Measurements from ENCODE around the gene MGAT1. TPM values are rescaled to one million over a fixed set of nuclear protein-coding genes. Genes with fewer than 3 reads are reported as not detected.

Gene MGAT1
- polyA plus RNA-seq, 2 of the 4 experiments (the other 2 are of a cell fraction): 53.0 to 61.8 TPM

DNA sequence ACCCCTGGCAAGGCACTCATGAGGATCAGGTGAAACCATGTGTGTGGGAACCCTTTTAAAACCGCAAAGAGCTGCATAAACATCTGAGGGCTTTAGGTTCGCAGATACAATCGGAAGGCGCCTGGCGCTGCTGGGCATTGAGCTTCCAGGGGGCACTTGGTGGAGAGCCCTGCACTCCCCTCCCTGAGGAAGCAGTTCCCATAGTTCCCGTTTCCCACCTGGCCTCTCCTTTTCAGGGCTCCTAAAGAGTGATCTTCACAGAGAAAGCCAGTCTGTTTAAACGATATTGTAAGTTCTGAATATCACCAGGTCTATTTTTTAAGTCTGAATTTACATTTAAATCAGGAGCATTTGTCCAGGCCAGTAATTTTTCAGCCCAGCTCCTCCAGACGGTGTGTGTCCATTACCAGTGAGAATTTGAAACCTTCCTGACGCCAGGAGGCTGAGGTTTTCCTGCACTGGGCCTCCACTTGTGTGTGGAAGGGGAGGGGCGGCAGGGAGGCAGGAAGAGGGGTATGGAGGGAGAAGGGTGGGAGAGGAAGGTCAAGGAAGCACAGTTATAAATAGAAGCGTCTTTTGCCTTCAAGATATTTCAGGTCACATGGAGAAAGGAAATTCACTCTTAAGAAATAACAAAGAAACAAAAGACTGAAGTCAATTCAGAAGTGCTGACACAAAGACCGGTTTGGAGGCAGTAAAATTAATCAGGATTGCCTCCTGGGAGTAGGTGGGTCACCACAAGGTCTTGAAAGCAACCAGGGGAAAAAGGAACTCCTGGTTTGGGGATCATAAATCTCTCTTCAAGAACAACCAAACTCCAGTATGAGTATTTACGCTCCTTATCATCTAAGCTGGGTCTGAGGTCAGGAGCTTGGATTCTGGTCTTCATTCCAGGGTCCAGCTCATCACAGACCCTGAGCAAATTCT, 14.3 kb upstream of the MGAT1 start:
- FAIRE-seq (no peak), ATAC-seq (0 out of 6 replicates have a peak, but pooled peaks of 1 of the 2 experiments have one; percentile 28), DNase-seq (ENCODE audit: low read depth in 1 of 2, low spot score in 1 of 2) (no peak)
- H3K4me1 ChIP-seq: no peaks in the 10 kb centered on the region
- CTCF ChIA-PET: interaction anchor here (1.3 to 1.8 kb wide), 3 partner anchors 10 to 22 kb away, joined by 3 to 5 read pairs (median 5); no protein-coding TSS in a partner anchor
- POLR2A ChIA-PET: interaction anchor here (1.0 kb wide), 1 partner anchor 14 kb away, joined by 4 read pairs; no protein-coding TSS in a partner anchor
- 73% methylated on average over 13 of the region's 13 CpGs for WGBS (ENCODE audit: missing lambda C conversion rate)
- TF ChIP-seq ZC3H11A (IDR thresholded peaks at IDR 0.05) (no peak), ZSCAN20 (CRISPR knock-in tag; IDR thresholded peaks at IDR 0.05) (no peak), TP53 (CRISPR knock-in tag; IDR thresholded peaks at IDR 0.05) (no peak)
- TF ChIP-seq, protein P1, sequence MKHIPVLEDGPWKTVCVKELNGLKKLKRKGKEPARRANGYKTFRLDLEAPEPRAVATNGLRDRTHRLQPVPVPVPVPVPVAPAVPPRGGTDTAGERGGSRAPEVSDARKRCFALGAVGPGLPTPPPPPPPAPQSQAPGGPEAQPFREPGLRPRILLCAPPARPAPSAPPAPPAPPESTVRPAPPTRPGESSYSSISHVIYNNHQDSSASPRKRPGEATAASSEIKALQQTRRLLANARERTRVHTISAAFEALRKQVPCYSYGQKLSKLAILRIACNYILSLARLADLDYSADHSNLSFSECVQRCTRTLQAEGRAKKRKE (CRISPR knock-in tag; IDR thresholded peaks at IDR 0.05; ENCODE audit: low read depth): no peak
- TF ChIP-seq, protein P2, sequence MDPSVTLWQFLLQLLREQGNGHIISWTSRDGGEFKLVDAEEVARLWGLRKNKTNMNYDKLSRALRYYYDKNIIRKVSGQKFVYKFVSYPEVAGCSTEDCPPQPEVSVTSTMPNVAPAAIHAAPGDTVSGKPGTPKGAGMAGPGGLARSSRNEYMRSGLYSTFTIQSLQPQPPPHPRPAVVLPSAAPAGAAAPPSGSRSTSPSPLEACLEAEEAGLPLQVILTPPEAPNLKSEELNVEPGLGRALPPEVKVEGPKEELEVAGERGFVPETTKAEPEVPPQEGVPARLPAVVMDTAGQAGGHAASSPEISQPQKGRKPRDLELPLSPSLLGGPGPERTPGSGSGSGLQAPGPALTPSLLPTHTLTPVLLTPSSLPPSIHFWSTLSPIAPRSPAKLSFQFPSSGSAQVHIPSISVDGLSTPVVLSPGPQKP (IDR thresholded peaks at IDR 0.05; ENCODE audit: low read depth, low read length): no peak
- no peaks in the 10 kb centered on the region for H3K9me3 ChIP-seq
- no peak overlapping the region for H3K27ac ChIP-seq
- no peak overlapping the region for H3K4me3 ChIP-seq
- H3K4me2 ChIP-seq: no peak overlapping the region

DNA sequence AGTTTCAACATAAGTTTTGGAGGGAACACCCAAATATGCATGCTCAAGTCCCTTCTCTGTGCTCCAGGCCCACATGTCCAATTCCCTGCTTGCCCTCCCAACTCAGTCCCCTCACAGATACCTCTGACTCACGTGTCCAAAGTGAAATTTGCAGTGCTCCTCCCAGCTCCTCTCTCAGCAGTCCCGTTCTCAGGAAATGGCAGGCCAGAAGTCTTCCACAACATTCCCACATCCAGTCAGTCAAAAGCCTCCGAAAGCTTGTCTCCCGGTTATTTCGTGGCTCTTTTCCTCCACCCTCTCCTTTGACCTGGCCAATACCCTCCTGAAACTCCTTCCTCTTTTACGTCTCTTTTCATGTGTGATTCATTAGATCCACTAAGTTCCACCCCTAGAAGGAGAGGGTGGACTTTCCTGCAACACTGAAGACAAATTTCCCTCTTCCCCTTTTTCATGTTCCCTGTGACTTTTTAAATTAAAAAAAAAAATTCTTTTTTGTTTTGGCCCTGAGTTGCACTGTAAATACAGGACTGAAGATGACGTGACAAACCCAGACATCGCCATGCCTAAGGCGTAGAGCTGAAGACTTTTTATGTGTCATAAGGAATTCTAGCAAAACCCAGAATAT, 12.8 kb upstream of the MGAT1 start:
- FAIRE-seq (no peak), ATAC-seq (no peak), DNase-seq (ENCODE audit: low read depth in 1 of 2, low spot score in 1 of 2) (no peak)
- WGBS (ENCODE audit: missing lambda C conversion rate): 77% methylated on average over 9 of the region's 9 CpGs
- Histone ChIP-seq H3K27ac (no peak overlapping the region), H3K4me2 (no peak overlapping the region), H3K4me3 (no peak overlapping the region), H3K9me3 (no peaks in the 10 kb centered on the region), H3K4me1 (peaks cover 7% of the 10 kb centered on the region; the same call in 2 of the 3 replicates)
- ChIA-PET CTCF (interaction anchor here (1.0 to 1.8 kb wide), 4 partner anchors 11 to 53 kb away, joined by 3 to 5 read pairs (median 4); no protein-coding TSS in a partner anchor), POLR2A (interaction anchor here (1.0 kb wide), 1 partner anchor 15 kb away, joined by 4 read pairs; no protein-coding TSS in a partner anchor)
- TF ChIP-seq CBX2 (IDR thresholded peaks at IDR 0.05; ENCODE audit: borderline replicate concordance, low read depth): no peak
- no peak for TF ChIP-seq BHLHE40 (IDR thresholded peaks at IDR 0.05; ENCODE audit: low read depth, low read length)
- TF ChIP-seq RCOR1 (IDR thresholded peaks at IDR 0.05; ENCODE audit: low read depth, low read length): no peak
- no peak for TF ChIP-seq ESRRA (IDR thresholded peaks at IDR 0.05; ENCODE audit: borderline replicate concordance, low read length)
- TF ChIP-seq NFE2L2 (conservative IDR thresholded peaks at IDR 0.05; ENCODE audit: low read length): no peak

DNA sequence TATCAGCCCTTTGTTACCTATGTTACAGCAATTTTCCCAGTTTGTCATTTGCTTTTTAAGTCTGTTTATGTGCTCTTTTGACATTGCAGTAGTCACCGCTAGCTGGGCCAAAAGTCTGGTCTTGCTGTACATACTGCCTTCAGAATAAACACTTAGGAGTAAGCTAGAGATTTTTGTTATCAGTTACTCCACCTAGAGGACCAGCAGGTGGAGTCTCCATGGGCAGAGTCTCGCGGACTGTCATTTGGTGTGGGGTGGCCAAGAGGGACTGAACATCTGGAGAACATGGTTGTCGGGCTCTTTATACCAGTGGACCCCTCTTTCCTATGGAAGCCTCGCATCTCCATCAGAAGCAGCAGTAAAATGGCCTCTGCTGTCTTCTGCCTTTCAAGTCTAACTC, 10.8 kb upstream of the MGAT1 start:
- no peak overlapping the region for H3K4me2 ChIP-seq
- no peak for ATAC-seq

More for the DNA sequence above, 10.8 kb upstream of the MGAT1 start:
- TF ChIP-seq, protein P3, sequence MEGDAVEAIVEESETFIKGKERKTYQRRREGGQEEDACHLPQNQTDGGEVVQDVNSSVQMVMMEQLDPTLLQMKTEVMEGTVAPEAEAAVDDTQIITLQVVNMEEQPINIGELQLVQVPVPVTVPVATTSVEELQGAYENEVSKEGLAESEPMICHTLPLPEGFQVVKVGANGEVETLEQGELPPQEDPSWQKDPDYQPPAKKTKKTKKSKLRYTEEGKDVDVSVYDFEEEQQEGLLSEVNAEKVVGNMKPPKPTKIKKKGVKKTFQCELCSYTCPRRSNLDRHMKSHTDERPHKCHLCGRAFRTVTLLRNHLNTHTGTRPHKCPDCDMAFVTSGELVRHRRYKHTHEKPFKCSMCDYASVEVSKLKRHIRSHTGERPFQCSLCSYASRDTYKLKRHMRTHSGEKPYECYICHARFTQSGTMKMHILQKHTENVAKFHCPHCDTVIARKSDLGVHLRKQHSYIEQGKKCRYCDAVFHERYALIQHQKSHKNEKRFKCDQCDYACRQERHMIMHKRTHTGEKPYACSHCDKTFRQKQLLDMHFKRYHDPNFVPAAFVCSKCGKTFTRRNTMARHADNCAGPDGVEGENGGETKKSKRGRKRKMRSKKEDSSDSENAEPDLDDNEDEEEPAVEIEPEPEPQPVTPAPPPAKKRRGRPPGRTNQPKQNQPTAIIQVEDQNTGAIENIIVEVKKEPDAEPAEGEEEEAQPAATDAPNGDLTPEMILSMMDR (IDR thresholded peaks at IDR 0.05): peak; percentile 17; the same call in 2 of the 3 replicates
- TF ChIP-seq, protein P4, sequence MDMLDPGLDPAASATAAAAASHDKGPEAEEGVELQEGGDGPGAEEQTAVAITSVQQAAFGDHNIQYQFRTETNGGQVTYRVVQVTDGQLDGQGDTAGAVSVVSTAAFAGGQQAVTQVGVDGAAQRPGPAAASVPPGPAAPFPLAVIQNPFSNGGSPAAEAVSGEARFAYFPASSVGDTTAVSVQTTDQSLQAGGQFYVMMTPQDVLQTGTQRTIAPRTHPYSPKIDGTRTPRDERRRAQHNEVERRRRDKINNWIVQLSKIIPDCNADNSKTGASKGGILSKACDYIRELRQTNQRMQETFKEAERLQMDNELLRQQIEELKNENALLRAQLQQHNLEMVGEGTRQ (IDR thresholded peaks at IDR 0.05): no peak
- TF ChIP-seq RAD21 (conservative IDR thresholded peaks at IDR 0.05 in 1 of 2, IDR thresholded peaks at IDR 0.05 in 1 of 2): 0 out of 5 replicates have a peak, but pooled peaks of 1 of the 2 experiments have one; percentile 16
- DNase-seq (ENCODE audit: low read depth in 1 of 2, low spot score in 1 of 2) (peak in 1 of 2 experiments; percentile 37), FAIRE-seq (no peak)
- WGBS (ENCODE audit: missing lambda C conversion rate): 69% methylated on average over 5 of the region's 5 CpGs
- POLR2A ChIA-PET: interaction anchor here (0.5 to 1.8 kb wide), 2 partner anchors 18 to 449 kb away, joined by 3 to 8 read pairs; no protein-coding TSS in a partner anchor
- Histone ChIP-seq H3K27ac (no peak overlapping the region), H3K4me1 (peaks cover 14% of the 10 kb centered on the region), H3K9me3 (no peaks in the 10 kb centered on the region), H3K4me3 (no peak overlapping the region)
- CTCF ChIA-PET: interaction anchor here (0.6 to 2.1 kb wide), 9 partner anchors 13 to 355 kb away, joined by 3 to 10 read pairs (median 4); no protein-coding TSS in a partner anchor

Data from A549 (cell line).